ENCODE results near the gene UCP2.
A peak's percentile ranks its signal among the peaks of the same experiment; 100 is the strongest.

The UCP2 gene

DNA sequence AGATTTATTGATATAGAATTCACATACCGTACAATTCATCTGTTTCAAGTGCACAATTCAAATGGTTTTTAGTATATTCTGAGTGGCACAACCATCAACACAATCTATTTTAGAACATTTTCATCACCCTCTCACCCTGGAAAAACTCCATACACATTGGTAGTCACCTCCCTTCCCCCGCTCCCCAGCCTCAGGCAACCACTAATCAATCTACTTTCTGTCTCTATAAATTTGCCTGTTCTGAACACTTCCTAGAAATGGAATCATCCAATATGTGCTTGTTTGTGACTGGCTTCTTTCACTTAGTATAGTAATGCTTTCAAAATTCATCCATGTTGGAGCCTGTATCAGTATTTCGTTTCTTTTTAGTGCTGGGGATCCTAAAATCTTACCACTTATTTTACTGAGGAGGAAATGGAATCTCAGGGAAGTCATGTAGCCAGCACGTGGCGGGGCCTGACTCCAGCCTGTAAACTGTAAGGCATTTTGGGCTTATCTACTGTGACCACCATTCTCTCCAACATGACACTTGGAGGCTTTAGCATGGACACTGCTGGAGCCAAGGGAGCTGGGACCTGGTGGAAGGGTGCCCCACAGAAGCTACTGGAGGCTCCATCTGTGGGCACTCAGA lies 27.1 kb upstream of the UCP2 start:
- no peak for DNase-seq

DNA sequence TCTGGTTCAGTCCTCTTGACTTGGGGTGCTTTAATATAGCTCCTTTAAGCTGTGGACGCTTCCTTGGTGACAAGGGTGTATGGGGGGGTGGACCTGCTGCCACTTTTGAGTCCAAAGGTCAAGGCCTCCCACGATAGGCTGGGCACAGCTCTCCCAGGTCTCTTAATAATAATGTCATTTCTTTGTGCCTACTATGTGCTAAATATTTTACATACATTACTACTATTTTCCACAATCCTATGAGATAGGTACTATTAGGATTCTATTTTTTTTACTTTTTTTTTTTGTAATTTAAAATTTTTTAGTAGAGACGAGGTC lies 26.5 kb upstream of the UCP2 start:
- DNase-seq, result no peak

DNA sequence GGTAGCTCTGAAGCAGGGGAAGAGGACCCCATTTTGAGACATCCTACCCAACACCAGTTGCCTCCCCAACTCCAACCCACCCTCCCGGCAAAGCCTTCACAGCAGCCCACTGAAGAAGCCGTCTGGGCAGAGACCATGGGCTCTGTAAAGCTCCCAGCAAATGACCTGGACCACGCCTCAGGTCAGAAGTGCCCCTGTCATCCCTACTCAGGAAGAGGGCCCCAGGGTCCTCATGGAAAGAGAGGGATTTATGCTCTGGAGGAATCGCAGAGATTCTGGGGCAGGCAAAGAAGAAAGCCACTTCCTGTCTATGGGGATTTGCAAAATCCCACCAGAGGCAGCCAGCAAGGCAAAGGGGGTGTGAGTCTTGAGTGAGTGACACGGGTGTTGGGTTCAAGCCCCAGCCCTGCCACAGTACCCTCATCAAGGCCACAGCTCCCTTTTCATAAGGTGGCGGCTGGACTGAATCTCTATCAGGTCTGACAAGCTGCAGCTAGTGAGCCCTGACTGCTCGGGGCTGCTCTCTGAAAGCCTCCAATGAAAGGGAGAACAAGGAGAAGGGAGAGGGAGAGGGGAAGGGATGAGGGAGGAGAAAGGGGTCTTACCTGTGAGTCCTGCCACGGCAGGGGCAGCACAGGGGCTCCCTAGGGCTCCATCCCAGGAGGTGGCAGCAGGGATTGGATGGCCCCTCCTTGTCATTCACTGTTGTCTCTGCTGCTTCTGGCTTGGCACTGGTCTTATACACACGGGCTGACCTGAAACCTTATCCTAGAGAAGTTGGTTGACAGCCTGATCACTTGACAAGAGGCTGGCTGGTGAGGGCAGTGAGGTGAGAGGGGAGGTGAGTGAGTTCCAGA lies 26.0 kb upstream of the UCP2 start, which contains the start of gene UCP3:
TSS of gene UCP3 (minus strand) at position 713 of the 857 bp plus-strand sequence. CDS start 2,043 bp downstream, outside the sequence.
- DNase-seq, result no peak

- DNase-seq, result no peak
These were observed 25.2 kb upstream of the UCP2 start for GRCh38 chr11:74007691-74008372.

DNA sequence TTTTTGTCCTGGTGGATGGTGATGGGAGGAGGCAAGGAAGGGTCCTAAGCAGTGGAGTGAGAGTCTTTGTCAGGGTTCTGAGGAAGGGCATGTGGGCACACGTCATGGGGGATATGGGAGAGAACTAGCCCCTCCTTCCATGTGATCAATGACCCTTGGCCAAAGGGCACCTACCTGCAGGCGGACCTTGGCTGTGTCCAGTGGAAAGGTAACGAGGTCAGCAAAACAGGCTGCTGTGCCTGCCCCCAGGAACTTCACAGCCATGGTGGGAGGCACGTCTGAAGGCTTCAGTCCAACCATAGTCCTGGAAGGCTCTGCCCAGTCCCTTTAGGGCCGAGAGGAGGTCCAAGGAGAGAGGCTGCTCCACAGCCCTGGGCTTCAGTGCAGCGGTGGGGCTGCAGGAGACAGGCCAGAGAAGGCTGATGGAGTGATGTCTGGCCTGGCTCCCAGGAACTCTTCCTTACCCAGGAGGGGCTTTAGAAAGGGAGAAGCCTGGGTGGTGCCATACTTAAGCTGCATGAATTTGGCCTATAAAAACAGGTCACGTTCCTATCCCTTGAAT lies 24.2 kb upstream of the UCP2 start:
- no peak for DNase-seq

DNA sequence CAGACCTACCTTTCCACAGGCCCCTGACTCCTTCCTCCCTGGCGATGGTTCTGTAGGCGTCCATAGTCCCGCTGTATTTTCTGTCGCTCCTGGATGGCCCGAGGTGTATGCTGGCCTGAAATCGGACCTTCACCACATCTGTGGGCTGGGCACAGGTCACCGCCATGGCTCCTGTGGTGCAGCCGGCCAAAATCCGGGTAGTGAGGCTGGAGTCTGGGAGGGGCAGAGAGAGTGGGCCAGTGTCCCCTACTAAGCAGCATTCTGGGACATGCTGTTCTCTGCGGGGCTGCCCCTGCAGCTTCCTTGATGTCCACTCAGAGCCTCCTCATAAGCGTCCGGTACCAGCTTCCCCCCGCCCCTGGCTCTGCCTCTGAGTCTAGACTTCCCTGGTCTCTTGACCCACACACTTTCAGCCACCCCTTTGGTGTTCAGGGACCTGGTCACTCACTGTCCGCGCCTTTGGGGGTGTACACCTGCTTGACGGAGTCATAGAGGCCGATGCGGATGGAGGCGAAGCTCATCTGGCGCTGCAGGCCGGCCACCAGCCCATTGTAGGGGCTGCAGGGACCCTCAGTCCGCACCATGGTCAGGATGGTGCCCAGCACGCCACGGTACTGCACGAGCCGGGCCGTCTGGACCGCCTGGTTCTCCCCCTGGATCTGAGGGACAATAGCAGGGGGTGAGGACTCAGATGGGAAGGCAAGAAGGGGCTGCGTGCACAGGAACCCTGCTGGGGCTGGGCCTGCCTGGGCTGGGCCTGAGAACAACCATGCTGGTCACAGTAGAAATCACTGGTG lies 23.3 kb upstream of the UCP2 start:
- no peak for DNase-seq

DNA sequence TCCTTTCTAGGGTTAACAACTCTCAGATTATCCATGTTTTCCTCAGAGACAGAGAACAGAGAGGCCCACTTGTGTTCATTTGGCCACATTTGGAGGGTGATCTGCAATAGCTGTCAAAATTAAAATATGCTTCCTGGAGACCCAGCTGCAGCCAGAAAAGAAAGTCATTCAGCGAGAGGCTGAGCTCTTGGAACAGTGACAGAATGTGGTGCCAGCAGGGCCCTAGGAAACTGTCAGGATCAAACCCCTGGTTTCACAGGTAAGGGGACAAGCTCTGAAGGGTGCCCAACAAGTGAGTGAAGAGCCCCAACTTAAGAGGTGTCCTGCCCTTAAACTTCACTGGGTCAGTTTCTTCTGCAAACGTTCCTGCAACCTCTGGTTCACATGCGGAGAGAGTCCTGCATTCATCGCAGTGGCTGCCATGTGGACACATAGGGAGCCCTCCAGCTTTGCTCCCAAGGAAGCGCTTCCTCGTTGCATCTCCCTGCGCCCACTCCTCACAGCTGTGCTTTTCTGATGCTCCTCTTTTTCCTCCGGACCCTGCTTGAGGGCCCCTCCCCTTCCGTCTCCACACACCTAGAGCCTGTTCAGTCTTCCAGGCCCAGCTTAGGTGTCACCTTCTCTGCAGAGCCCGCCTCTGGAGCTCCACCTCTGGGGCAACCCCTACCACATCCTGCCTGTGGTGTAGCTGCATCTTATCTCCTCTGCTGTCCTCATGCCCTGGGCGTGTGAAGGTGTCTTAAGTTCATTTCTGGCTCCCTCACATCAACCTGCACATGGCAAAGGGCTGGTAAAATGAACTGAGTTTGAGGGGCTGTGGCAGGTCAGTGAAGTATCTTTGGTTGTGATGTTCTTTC lies 22.3 kb upstream of the UCP2 start:
- no peak for DNase-seq

- no peak for DNase-seq
These were observed 21.5 kb upstream of the UCP2 start for GRCh38 chr11:74004046-74004695.

GRCh38 chr11:74002832-74003231 lies 20.2 kb upstream of the UCP2 start:
- DNase-seq, result no peak

DNA sequence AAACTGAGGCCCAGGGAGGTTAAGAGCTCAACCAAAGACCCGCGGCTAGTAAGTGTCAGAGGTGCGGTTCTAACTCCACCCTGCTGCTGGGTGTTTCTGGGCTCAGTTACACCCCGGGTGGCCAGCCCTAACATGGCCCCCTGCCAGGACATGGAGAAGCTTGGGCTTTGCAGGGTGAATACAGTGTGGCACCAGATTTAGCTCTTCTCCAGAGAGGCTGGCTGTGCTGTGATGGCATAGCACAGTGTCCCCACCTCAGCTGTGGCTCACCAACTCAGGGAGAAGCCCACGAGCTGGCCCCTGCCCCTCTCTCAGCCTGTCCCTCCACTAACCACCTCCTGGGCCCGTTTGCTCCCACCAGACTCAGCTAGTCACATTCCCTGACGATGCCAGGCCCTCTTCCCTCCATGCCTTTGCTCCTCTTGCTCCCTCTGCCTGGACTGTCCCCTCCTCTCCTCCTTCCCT lies 19.2 kb upstream of the UCP2 start:
- DNase-seq, result no peak

DNA sequence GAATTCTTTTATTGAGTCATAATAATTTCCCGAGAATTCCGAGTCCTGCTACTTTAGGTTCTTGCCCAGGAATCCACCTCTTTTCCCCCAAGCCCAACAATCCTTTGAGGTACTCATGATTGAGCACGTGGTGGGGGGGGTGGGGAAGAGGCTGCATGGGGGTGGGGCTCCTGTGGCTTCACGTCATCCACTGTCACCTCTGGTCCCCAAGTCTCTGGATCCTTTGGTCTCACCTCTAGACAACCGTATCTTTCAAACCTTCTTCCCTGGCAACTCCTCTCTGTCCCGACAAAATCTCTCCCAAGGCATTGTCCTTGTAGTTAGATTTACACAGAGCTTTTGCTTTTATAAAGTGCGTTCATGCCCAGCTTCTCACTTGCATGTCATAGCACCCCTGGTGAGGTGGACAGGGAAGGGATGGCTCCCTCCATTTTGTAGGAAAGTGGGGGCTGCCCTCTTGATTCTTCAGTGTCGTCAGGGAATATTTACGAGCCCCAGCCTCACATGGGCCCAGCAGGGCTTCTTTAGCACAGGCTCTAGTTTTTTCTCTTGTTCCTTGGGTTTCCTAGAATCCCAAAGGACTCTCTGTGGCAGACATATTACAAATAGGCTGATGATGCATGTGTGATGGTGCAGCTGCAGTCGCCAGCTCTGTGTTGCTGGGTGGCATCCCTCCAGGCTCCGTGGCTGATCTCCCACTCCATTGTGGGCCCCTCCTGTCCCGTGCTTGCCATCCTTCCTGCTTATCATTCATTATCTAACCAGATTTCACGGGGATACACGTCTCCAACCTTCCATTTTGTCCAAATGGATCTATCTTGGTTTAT lies 17.9 kb upstream of the UCP2 start:
- no peak for DNase-seq

GRCh38 chr11:73999581-74000306 lies 17.1 kb upstream of the UCP2 start:
- peak in 1 of 2 experiments; percentile 32 for DNase-seq

- DNase-seq, result no peak
These were observed 16.4 kb upstream of the UCP2 start for GRCh38 chr11:73998846-73999575.

- no peak for DNase-seq
These were observed 14.6 kb upstream of the UCP2 start for GRCh38 chr11:73997120-73997770.

DNA sequence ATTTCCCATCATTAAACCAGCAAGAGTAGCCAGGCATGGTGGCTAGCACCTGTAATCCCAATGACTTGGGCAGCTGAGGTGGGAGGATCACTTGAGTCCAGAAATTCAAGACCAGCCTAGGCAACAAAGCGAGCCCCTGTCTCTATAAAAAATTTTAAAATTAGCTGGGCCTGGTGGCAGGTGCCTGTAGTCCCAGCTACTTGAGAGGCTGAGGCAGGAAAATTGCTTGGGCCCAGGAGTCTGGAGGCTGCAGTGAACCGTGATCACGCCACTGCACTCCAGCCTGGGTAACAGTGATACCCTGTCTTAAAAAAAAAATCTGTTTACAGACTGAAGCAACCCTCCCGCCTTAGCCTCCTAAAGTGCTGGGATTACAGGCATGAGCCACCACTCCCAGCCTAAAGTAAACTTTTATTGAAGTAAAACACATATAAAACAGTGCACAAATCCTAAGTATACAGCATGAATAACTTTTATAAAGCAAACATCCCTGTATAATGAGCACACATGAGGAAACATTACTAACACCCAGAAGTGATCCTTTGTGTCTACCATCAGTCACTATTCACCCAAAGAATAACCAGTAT lies 13.6 kb upstream of the UCP2 start:
- no peak for DNase-seq

DNA sequence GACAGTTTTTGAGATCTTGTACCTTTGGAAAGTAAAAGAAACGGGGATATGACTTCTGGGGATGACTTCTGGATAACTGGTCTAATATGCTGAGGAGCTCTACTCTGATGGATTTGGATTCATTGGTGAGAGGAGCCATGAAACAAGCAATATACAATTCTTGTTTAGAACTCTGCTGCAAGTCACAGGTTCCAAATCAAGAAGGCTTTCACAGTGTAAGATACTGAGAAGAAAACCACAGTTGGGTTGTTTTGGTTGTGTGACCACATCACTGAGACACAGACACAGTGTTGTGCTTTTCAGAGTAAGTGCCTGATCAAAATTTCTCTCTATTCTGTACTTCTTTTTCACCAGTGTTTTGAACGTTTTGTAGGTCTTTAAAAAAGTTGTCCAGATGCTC lies 13.1 kb upstream of the UCP2 start:
- DNase-seq, result no peak

GRCh38 chr11:73995247-73995646 lies 12.6 kb upstream of the UCP2 start:
- no peak for DNase-seq
